IMR-90 (cell line): ENCODE measurements around the gene KLHL6. TPM values are rescaled to one million over a fixed set of nuclear protein-coding genes. Genes with fewer than 3 reads are reported as not detected.

ENCODE experiments used
- ATAC-seq: fragments of 200-7000 bp; cut with Tn5 transposase; 2 replicates; pipeline ENCODE4 v1.9.1; 2020; ENCODE audit warnings: low read depth, mild to moderate bottlenecking, moderate library complexity
- BruUV-seq: library from RNA; stranded (reverse); fragments of 400-500 nt; replicated peaks from 2 replicates; lab custom pipeline; 2021; lab: Mats Ljungman, UMichigan
- CTCF ChIA-PET: fragments of 300-600 bp; formaldehyde crosslinking; extraction: SDS; loops from one replicate; lab custom pipeline; 2021; ENCODE audit warnings: antibody characterized with exemption; lab: Yijun Ruan, JAX
- POLR2A ChIA-PET: fragments of 300-600 bp; sonication (Branson Sonifier 250); formaldehyde crosslinking; loops from one replicate; lab custom pipeline; 2022; ENCODE audit warnings: antibody characterized with exemption; ENCODE audit not compliant: unreplicated experiment; lab: Charles Lee
- DNase-seq: peaks from one replicate; pipeline ENCODE4 v3.0.0; 2013
- H2AFZ ChIP-seq: replicated peaks from 2 replicates; pipeline ENCODE3; 2013; ENCODE audit warnings: low read length, mild to moderate bottlenecking; ENCODE audit not compliant: poor library complexity
- H2AK5ac ChIP-seq: 2 replicates; pipeline ENCODE4 v1.6.1; 2013; ENCODE audit warnings: low read depth, low read length, inconsistent platforms
- H2AK9ac ChIP-seq: replicated peaks from 2 replicates; pipeline ENCODE3; 2013; ENCODE audit warnings: mild to moderate bottlenecking, low read depth, low read length, moderate library complexity; ENCODE audit not compliant: poor library complexity
- H2BK120ac ChIP-seq: 2 replicates; pipeline ENCODE4 v1.6.1; 2013; ENCODE audit warnings: low read depth, low read length, inconsistent platforms
- H2BK15ac ChIP-seq: 3 replicates; pipeline ENCODE4 v1.6.1; 2013; ENCODE audit warnings: low read depth, low read length, inconsistent platforms
- H2BK20ac ChIP-seq: 2 replicates; pipeline ENCODE4 v1.6.1; 2013; ENCODE audit warnings: low read depth, mild to moderate bottlenecking, inconsistent platforms, low read length, moderate library complexity
- H2BK5ac ChIP-seq: 2 replicates; pipeline ENCODE4 v1.6.1; 2013; ENCODE audit warnings: mild to moderate bottlenecking, low read depth, low read length, inconsistent platforms; ENCODE audit not compliant: poor library complexity, severe bottlenecking
- H3K14ac ChIP-seq: replicated peaks from 2 replicates; pipeline ENCODE4 v1.6.1; 2013; ENCODE audit warnings: low read depth, low read length, inconsistent platforms
- H3K18ac ChIP-seq: 2 replicates; pipeline ENCODE4 v1.6.1; 2013; ENCODE audit warnings: low read depth, low read length, control low read depth
- H3K23ac ChIP-seq: 2 replicates; pipeline ENCODE4 v1.6.1; 2013; ENCODE audit warnings: low read depth, low read length, inconsistent platforms
- H3K27ac ChIP-seq: 2 replicates; pipeline ENCODE4 v1.5.1; 2013; ENCODE audit warnings: mild to moderate bottlenecking, control low read depth, low read length; ENCODE audit not compliant: insufficient read depth
- H3K27me3 ChIP-seq: 2 replicates; pipeline ENCODE4 v1.6.1; 2013; ENCODE audit warnings: low read length; ENCODE audit not compliant: control insufficient read depth, insufficient read depth
- H3K36me3 ChIP-seq: 2 replicates; pipeline ENCODE4 v1.6.1; 2013; ENCODE audit warnings: low read length, mixed read lengths; ENCODE audit not compliant: control insufficient read depth, insufficient read depth
- H3K4ac ChIP-seq: 2 replicates; pipeline ENCODE4 v1.6.1; 2013; ENCODE audit warnings: low read depth, low read length, inconsistent platforms
- H3K4me1 ChIP-seq: 2 replicates; pipeline ENCODE4 v1.6.1; 2013; ENCODE audit warnings: low read length, mixed read lengths; ENCODE audit not compliant: control insufficient read depth, insufficient read depth
- H3K4me2 ChIP-seq: 2 replicates; pipeline ENCODE4 v1.6.1; 2013; ENCODE audit warnings: low read depth, mild to moderate bottlenecking, control low read depth, low read length, moderate library complexity
- H3K4me3 ChIP-seq: 2 replicates; pipeline ENCODE4 v1.5.1; 2013; ENCODE audit warnings: low read depth, mild to moderate bottlenecking, control low read depth, low read length, moderate library complexity; ENCODE audit not compliant: insufficient read depth
- H3K56ac ChIP-seq: 2 replicates; pipeline ENCODE4 v1.6.1; 2013; ENCODE audit warnings: low read length, inconsistent platforms; ENCODE audit not compliant: insufficient read depth; ENCODE audit errors: extremely low read depth
- H3K79me1 ChIP-seq, 2 experiments: 2 replicates each; pipeline ENCODE4 v1.6.1; 2013; ENCODE audit warnings: low read length in 2 of 2, inconsistent platforms in 1 of 2, low read depth in 1 of 2
- H3K9ac ChIP-seq: 2 replicates; pipeline ENCODE4 v1.6.1; 2013; ENCODE audit warnings: low read depth, low read length, control low read depth
- H3K9me1 ChIP-seq: 2 replicates; pipeline ENCODE4 v1.6.1; 2013; ENCODE audit warnings: low read length, inconsistent platforms; ENCODE audit not compliant: insufficient read depth
- H3K9me3 ChIP-seq: 2 replicates; pipeline ENCODE4 v1.6.1; 2013; ENCODE audit warnings: low read length; ENCODE audit not compliant: control insufficient read depth, insufficient read depth
- H4K20me1 ChIP-seq: 2 replicates; pipeline ENCODE4 v1.6.1; 2013; ENCODE audit warnings: low read length, inconsistent platforms; ENCODE audit not compliant: insufficient read depth
- H4K5ac ChIP-seq: 2 replicates; pipeline ENCODE4 v1.6.1; 2013; ENCODE audit warnings: mild to moderate bottlenecking, low read depth, low read length, control low read depth
- H4K8ac ChIP-seq, 2 experiments: 2 replicates each; pipeline ENCODE4 v1.6.1; 2013; ENCODE audit warnings: low read depth in 2 of 2, low read length in 2 of 2, control low read depth in 1 of 2, inconsistent platforms in 1 of 2
- H4K91ac ChIP-seq: 2 replicates; pipeline ENCODE4 v1.6.1; 2013; ENCODE audit warnings: low read depth, low read length, inconsistent platforms; ENCODE audit not compliant: insufficient read depth
- BHLHE40 ChIP-seq: fragments of 150-350 bp; IDR thresholded peaks from 2 replicates; pipeline ENCODE4 v1.6.1; 2016; ENCODE audit warnings: mild to moderate bottlenecking, low read depth, low read length
- CEBPB ChIP-seq: IDR thresholded peaks from 2 replicates; pipeline ENCODE4 v1.6.1; 2012; ENCODE audit warnings: low read depth, low read length, improper control_type of control experiment
- CHD1 ChIP-seq: IDR thresholded peaks from 2 replicates; pipeline ENCODE4 v1.6.1; 2012; ENCODE audit warnings: low read depth, low read length, improper control_type of control experiment
- MAFK ChIP-seq: IDR thresholded peaks from 2 replicates; pipeline ENCODE4 v1.6.1; 2012; ENCODE audit warnings: low read depth, low read length, improper control_type of control experiment
- NFE2L2 ChIP-seq: fragments of 150-350 bp; IDR thresholded peaks from 2 replicates; pipeline ENCODE4 v1.6.1; 2016; ENCODE audit warnings: low read depth, mild to moderate bottlenecking, low read length
- POLR2A ChIP-seq: IDR thresholded peaks from 2 replicates; pipeline ENCODE4 v1.6.1; 2012; ENCODE audit warnings: mild to moderate bottlenecking, low read depth, low read length
- RAD21 ChIP-seq: IDR thresholded peaks from 2 replicates; pipeline ENCODE4 v1.6.1; 2012; ENCODE audit warnings: low read length, improper control_type of control experiment
- RCOR1 ChIP-seq: IDR thresholded peaks from 2 replicates; pipeline ENCODE4 v1.6.1; 2012; ENCODE audit warnings: mild to moderate bottlenecking, low read length, improper control_type of control experiment; ENCODE audit not compliant: insufficient replicate concordance
- RFX5 ChIP-seq: IDR thresholded peaks from 2 replicates; pipeline ENCODE4 v1.8.0; 2012; ENCODE audit warnings: low read depth, mild to moderate bottlenecking, low read length, moderate library complexity
- SMC3 ChIP-seq: fragments of 150-350 bp; IDR thresholded peaks from 2 replicates; pipeline ENCODE4 v1.6.1; 2016; ENCODE audit warnings: low read depth, mild to moderate bottlenecking, antibody characterized with exemption, low read length, moderate library complexity
- WGBS, 2 experiments: methylation state at CpG; one replicate each; pipeline versions ENCODE4 v1.1.5 to v1.1.7; 2013; ENCODE audit warnings: missing lambda C conversion rate in 2 of 2; ENCODE audit not compliant: insufficient read length in 1 of 2; ENCODE audit errors: extremely low coverage in 2 of 2; 5-methylcytosine and 5-hydroxymethylcytosine counted together
- dilution Hi-C: fragments of 300-500 bp; cut with HindIII; formaldehyde crosslinking; loops from one replicate; pipeline ENCODE4 v1.14.3; 2018; ENCODE audit warnings: low sequenced_read_pairs; ENCODE audit not compliant: unreplicated experiment
- in situ Hi-C: fragments of 300-500 bp; cut with MboI; formaldehyde crosslinking; loops from 3 replicates; pipeline ENCODE4 v1.14.3; 2019; ENCODE audit warnings: low sequenced_read_pairs, inconsistent platforms, mixed read lengths
- intact Hi-C: fragments of 100-400 bp; cut with micrococcal nuclease; formaldehyde crosslinking; loops from 2 replicates; pipeline ENCODE4 v1.10.0; 2022
- polyA plus RNA-seq, 3 experiments: library from polyadenylated mRNA; depleted of rRNA; stranded (reverse); fragments of >200 nt; gene quantifications; 2 replicates each; pipeline ENCODE4 v1.2.3, GENCODE V29; 2012; ENCODE audit warnings: low replicate concordance in 1 of 3
- total RNA-seq: library from RNA; depleted of rRNA; stranded (reverse); fragments of >200 nt; gene quantifications from 2 replicates; pipeline ENCODE4 v1.2.3, GENCODE V29; 2012
- TF ChIP-seq, protein P1 (sequence below): conservative IDR thresholded peaks from 2 replicates; pipeline ENCODE4 v1.5.1; 2012; ENCODE audit warnings: mild to moderate bottlenecking, low read depth, low read length, improper control_type of control experiment
- TF ChIP-seq, protein P2 (sequence below): fragments of 150-350 bp; IDR thresholded peaks from 2 replicates; pipeline ENCODE4 v1.6.1; 2017; ENCODE audit warnings: mild to moderate bottlenecking, antibody characterized with exemption, low read length, low read depth
- TF ChIP-seq, protein P3 (sequence below): fragments of 150-350 bp; IDR thresholded peaks from 2 replicates; pipeline ENCODE4 v1.6.1; 2016; ENCODE audit warnings: low read depth, mild to moderate bottlenecking, low read length, moderate library complexity, borderline replicate concordance

KLHL6 gene
- total and polyA plus RNA-seq, 2 of the 4 experiments (the other 2 are of a cell fraction): not detected

DNA sequence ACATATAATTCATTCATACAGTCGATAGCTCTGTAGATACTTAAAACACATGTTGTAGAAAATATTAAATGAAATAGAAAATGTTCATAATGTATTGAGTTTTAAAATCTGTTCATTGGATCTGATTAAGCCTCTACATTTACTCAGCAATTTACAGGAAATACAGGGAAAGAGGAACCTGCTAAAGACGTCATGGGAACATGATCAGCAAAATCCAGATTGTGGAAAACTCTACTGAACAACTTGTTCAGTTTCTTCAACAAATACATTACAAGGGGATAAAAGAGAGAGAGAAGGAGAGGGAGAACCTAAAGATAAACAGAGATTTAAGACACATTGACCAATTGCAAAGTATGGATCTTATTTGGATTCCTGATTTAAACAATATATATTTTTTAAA is 46.7 kb downstream of the KLHL6 start:
- dilution Hi-C loops: no loop called here

More for the DNA sequence above, 46.7 kb downstream of the KLHL6 start:
- ATAC-seq (no peak), DNase-seq (no peak)
- no peaks in the 10 kb centered on the region for H4K20me1 ChIP-seq
- H3K36me3 ChIP-seq: no peaks in the 10 kb centered on the region
- no peak overlapping the region for H3K56ac ChIP-seq
- H2BK120ac ChIP-seq: no peak overlapping the region
- H2AFZ ChIP-seq: no peak overlapping the region
- H2AK5ac ChIP-seq: no peak overlapping the region
- H3K4ac ChIP-seq: no peak overlapping the region
- H4K5ac ChIP-seq: no peak overlapping the region
- no TSS peak for BruUV-seq
- no peak overlapping the region for H3K4me2 ChIP-seq
- no peaks in the 10 kb centered on the region for H3K9me1 ChIP-seq
- in situ Hi-C loops (no loop called here), intact Hi-C loops (no loop called here)
- H2BK15ac ChIP-seq: no peak overlapping the region
- no peak overlapping the region for H2BK5ac ChIP-seq
- H3K4me1 ChIP-seq: no peaks in the 10 kb centered on the region
- no peak overlapping the region for H3K4me3 ChIP-seq
- no CpG with 5 or more reads among the region's 2 CpGs for WGBS, 2 experiments
- no peak overlapping the region for H3K18ac ChIP-seq
- H3K23ac ChIP-seq: no peak overlapping the region
- TF ChIP-seq BHLHE40: no peak
- TF ChIP-seq MAFK: no peak
- no peak for TF ChIP-seq RAD21
- TF ChIP-seq, protein P1, sequence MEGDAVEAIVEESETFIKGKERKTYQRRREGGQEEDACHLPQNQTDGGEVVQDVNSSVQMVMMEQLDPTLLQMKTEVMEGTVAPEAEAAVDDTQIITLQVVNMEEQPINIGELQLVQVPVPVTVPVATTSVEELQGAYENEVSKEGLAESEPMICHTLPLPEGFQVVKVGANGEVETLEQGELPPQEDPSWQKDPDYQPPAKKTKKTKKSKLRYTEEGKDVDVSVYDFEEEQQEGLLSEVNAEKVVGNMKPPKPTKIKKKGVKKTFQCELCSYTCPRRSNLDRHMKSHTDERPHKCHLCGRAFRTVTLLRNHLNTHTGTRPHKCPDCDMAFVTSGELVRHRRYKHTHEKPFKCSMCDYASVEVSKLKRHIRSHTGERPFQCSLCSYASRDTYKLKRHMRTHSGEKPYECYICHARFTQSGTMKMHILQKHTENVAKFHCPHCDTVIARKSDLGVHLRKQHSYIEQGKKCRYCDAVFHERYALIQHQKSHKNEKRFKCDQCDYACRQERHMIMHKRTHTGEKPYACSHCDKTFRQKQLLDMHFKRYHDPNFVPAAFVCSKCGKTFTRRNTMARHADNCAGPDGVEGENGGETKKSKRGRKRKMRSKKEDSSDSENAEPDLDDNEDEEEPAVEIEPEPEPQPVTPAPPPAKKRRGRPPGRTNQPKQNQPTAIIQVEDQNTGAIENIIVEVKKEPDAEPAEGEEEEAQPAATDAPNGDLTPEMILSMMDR: no peak
- TF ChIP-seq POLR2A: no peak
- no peak for TF ChIP-seq SMC3
- no peak for TF ChIP-seq CEBPB
- TF ChIP-seq, protein P2, sequence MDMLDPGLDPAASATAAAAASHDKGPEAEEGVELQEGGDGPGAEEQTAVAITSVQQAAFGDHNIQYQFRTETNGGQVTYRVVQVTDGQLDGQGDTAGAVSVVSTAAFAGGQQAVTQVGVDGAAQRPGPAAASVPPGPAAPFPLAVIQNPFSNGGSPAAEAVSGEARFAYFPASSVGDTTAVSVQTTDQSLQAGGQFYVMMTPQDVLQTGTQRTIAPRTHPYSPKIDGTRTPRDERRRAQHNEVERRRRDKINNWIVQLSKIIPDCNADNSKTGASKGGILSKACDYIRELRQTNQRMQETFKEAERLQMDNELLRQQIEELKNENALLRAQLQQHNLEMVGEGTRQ: no peak
- TF ChIP-seq, protein P3, sequence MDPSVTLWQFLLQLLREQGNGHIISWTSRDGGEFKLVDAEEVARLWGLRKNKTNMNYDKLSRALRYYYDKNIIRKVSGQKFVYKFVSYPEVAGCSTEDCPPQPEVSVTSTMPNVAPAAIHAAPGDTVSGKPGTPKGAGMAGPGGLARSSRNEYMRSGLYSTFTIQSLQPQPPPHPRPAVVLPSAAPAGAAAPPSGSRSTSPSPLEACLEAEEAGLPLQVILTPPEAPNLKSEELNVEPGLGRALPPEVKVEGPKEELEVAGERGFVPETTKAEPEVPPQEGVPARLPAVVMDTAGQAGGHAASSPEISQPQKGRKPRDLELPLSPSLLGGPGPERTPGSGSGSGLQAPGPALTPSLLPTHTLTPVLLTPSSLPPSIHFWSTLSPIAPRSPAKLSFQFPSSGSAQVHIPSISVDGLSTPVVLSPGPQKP: no peak
- no peak for TF ChIP-seq CHD1
- no peak for TF ChIP-seq RFX5
- TF ChIP-seq NFE2L2: no peak
- no peak for TF ChIP-seq RCOR1
- H3K27me3 ChIP-seq: peaks cover 8% of the 10 kb centered on the region
- ChIA-PET POLR2A (no interaction called here), CTCF (interaction anchor here (0.5 kb wide), 1 partner anchor 487 kb away, joined by 4 read pairs; no protein-coding TSS in a partner anchor)
- H3K27ac ChIP-seq: no peak overlapping the region
- H4K8ac ChIP-seq: no peak overlapping the region
- no peak overlapping the region for H3K14ac ChIP-seq
- no peak overlapping the region for H2AK9ac ChIP-seq
- H3K9ac ChIP-seq: no peak overlapping the region
- no peak overlapping the region for H2BK20ac ChIP-seq
- no peaks in the 10 kb centered on the region for H3K9me3 ChIP-seq
- H3K79me1 ChIP-seq: no peaks in the 10 kb centered on the region
- H4K91ac ChIP-seq: no peak overlapping the region
